ENCODE results near the gene SKA1.

DNA sequence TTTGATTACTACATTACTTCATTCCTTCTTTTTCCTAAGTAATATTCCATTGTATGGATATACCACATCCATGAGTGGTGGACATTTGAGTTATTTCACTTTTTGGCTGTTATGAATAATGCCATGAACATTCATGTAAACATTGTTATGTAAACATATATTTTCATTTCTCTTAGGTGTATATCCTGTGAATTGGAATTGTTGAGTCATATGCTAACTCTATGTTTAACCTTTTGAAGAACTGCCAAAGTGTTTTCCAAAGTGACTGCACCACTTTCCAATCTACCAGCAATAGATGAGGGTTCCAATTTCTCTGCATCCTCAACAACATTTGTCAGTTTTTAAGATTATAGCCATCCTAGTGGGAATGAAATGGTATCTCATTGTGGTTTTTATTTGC, 44.7 kb upstream of the SKA1 start:
- no peak for TF ChIP-seq POLR2A (IDR thresholded peaks at IDR 0.05)
- TF ChIP-seq, protein P1, sequence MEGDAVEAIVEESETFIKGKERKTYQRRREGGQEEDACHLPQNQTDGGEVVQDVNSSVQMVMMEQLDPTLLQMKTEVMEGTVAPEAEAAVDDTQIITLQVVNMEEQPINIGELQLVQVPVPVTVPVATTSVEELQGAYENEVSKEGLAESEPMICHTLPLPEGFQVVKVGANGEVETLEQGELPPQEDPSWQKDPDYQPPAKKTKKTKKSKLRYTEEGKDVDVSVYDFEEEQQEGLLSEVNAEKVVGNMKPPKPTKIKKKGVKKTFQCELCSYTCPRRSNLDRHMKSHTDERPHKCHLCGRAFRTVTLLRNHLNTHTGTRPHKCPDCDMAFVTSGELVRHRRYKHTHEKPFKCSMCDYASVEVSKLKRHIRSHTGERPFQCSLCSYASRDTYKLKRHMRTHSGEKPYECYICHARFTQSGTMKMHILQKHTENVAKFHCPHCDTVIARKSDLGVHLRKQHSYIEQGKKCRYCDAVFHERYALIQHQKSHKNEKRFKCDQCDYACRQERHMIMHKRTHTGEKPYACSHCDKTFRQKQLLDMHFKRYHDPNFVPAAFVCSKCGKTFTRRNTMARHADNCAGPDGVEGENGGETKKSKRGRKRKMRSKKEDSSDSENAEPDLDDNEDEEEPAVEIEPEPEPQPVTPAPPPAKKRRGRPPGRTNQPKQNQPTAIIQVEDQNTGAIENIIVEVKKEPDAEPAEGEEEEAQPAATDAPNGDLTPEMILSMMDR (IDR thresholded peaks at IDR 0.05 in 8 of 11, conservative IDR thresholded peaks at IDR 0.05 in 3 of 11) = no peak
- no peak for TF ChIP-seq POLR2AphosphoS5 (IDR thresholded peaks at IDR 0.05)

Measured in spleen (tissue), 7 donors.